ENCODE results near the gene MLEC. TPM values are rescaled to one million over a fixed set of nuclear protein-coding genes. Genes with fewer than 3 reads are reported as not detected.

MLEC gene
- total and polyA plus RNA-seq, 10 donors, result 7.7 to 117 (median 68.9) TPM

- no peaks in the 10 kb centered on the region for H3K27me3 ChIP-seq (replicated peaks in 1 of 7)
- peaks cover 13 to 92% (median 67%) of the 10 kb centered on the region in 6 donors for H3K36me3 ChIP-seq
- TF ChIP-seq POLR2AphosphoS5 (IDR thresholded peaks at IDR 0.05) (no peak), POLR2A (IDR thresholded peaks at IDR 0.05) (no peak), CTCF (IDR thresholded peaks at IDR 0.05 in 8 of 11, conservative IDR thresholded peaks at IDR 0.05 in 3 of 11) (no peak)
- H3K4me1 ChIP-seq, result peaks cover 6 to 46% (median 19%) of the 10 kb centered on the region in 6 donors
- no peak overlapping the region for H3K4me3 ChIP-seq
- peak overlapping the region in 1 of 8 donors; percentile 26 for H3K27ac ChIP-seq
- DNase-seq, result peak; percentile 33
- 49 to 76% (median 61%) methylated on average over 7 of the region's 7 CpGs for WGBS, 5 donors
- intact Hi-C loops (cut with DNase I; ENCODE audit: low total_unique reads), result loop anchor here (10.0 kb wide), 1 partner anchor 244 kb away; no protein-coding TSS in a partner anchor
- no peaks in the 10 kb centered on the region for H3K9me3 ChIP-seq
Observed at GRCh38 chr12:120720234-120720986, 33.5 kb downstream of the MLEC start.

GRCh38 chr12:120720987-120721801, 34.2 kb downstream of the MLEC start:
- Histone ChIP-seq H3K36me3 (peaks cover 13 to 84% (median 61%) of the 10 kb centered on the region in 6 donors), H3K27me3 (replicated peaks in 1 of 7) (no peaks in the 10 kb centered on the region), H3K4me3 (no peak overlapping the region), H3K9me3 (no peaks in the 10 kb centered on the region), H3K4me1 (peaks cover 6 to 53% (median 24%) of the 10 kb centered on the region in 6 donors), H3K27ac (peak overlapping the region in 1 of 8 donors; percentile 26)
- WGBS, 5 donors, result 87 to 96% (median 92%) methylated on average over 10 of the region's 10 CpGs
- no peak for TF ChIP-seq CTCF (IDR thresholded peaks at IDR 0.05 in 8 of 11, conservative IDR thresholded peaks at IDR 0.05 in 3 of 11)
- no peak for TF ChIP-seq POLR2AphosphoS5 (IDR thresholded peaks at IDR 0.05)
- DNase-seq, result peak; percentile 62
- intact Hi-C loops (cut with DNase I; ENCODE audit: low total_unique reads), result loop anchor here (10.0 kb wide), 1 partner anchor 244 kb away; no protein-coding TSS in a partner anchor

GRCh38 chr12:120721866-120722265, 34.9 kb downstream of the MLEC start:
- intact Hi-C loops (cut with DNase I; ENCODE audit: low total_unique reads), result loop anchor here (10.0 kb wide), 1 partner anchor 243 kb away; no protein-coding TSS in a partner anchor
- no peak overlapping the region for H3K27ac ChIP-seq
- peaks cover 8 to 77% (median 55%) of the 10 kb centered on the region in 6 donors for H3K36me3 ChIP-seq
- H3K27me3 ChIP-seq (replicated peaks in 1 of 7), result no peaks in the 10 kb centered on the region
- DNase-seq, result peak; percentile 15
- no peaks in the 10 kb centered on the region for H3K9me3 ChIP-seq
- H3K4me3 ChIP-seq, result no peak overlapping the region
- TF ChIP-seq POLR2AphosphoS5 (IDR thresholded peaks at IDR 0.05) (no peak), CTCF (IDR thresholded peaks at IDR 0.05 in 8 of 11, conservative IDR thresholded peaks at IDR 0.05 in 3 of 11) (no peak), POLR2A (IDR thresholded peaks at IDR 0.05) (no peak)
- WGBS, 5 donors, result 58 to 76% (median 74%) methylated on average over 3 of the region's 3 CpGs
- H3K4me1 ChIP-seq, result peaks cover 6 to 60% (median 30%) of the 10 kb centered on the region in 6 donors
